ENCODE measurements around the gene CLIC4. TPM values are rescaled to one million over a fixed set of nuclear protein-coding genes. Genes with fewer than 3 reads are reported as not detected.

The CLIC4 gene
- total and polyA plus RNA-seq, 9 of the 15 experiments (the other 6 are each of a cell fraction or from before 2014, with no cell fraction given): 16.0 to 67.5 (median 38.4) TPM

- no peak for TF ChIP-seq SNAPC5 (CRISPR knock-in tag; IDR thresholded peaks at IDR 0.05)
- TF ChIP-seq KDM5B (IDR thresholded peaks at IDR 0.05; ENCODE audit: insufficient replicate concordance, low read depth, low read length): peak; percentile 58
- no peak for TF ChIP-seq NCOA4 (IDR thresholded peaks at IDR 0.05; ENCODE audit: partially characterized antibody)
- TF ChIP-seq COPS2 (conservative IDR thresholded peaks at IDR 0.05): no peak
- peak; percentile 90; the same call in 1 of the 2 replicates for TF ChIP-seq ZBTB26 (CRISPR knock-in tag; IDR thresholded peaks at IDR 0.05)
- TF ChIP-seq, protein P1, sequence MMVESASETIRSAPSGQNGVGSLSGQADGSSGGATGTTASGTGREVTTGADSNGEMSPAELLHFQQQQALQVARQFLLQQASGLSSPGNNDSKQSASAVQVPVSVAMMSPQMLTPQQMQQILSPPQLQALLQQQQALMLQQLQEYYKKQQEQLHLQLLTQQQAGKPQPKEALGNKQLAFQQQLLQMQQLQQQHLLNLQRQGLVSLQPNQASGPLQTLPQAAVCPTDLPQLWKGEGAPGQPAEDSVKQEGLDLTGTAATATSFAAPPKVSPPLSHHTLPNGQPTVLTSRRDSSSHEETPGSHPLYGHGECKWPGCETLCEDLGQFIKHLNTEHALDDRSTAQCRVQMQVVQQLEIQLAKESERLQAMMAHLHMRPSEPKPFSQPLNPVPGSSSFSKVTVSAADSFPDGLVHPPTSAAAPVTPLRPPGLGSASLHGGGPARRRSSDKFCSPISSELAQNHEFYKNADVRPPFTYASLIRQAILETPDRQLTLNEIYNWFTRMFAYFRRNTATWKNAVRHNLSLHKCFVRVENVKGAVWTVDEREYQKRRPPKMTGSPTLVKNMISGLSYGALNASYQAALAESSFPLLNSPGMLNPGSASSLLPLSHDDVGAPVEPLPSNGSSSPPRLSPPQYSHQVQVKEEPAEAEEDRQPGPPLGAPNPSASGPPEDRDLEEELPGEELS (CRISPR knock-in tag; IDR thresholded peaks at IDR 0.05; ENCODE audit: borderline replicate concordance): 0 out of 2 replicates have a peak, but pooled peaks have one; percentile 80
- peak; percentile 27 for TF ChIP-seq SMAD1 (IDR thresholded peaks at IDR 0.05; ENCODE audit: low read depth, low read length, partially characterized antibody)
- TF ChIP-seq RBM14 (IDR thresholded peaks at IDR 0.05; ENCODE audit: borderline replicate concordance, insufficient read depth, low read depth, low read length): 0 out of 2 replicates have a peak, but pooled peaks have one; percentile 27
- no peak for TF ChIP-seq TAF7 (tag; IDR thresholded peaks at IDR 0.05)
- no peak; the same call in 1 of the 2 replicates for TF ChIP-seq ZNF224 (CRISPR knock-in tag; IDR thresholded peaks at IDR 0.05)
- no peak for TF ChIP-seq EHMT2 (IDR thresholded peaks at IDR 0.05)
- TF ChIP-seq POLR2A (conservative IDR thresholded peaks at IDR 0.05): peak; percentile 76
- TF ChIP-seq CCNT2 (IDR thresholded peaks at IDR 0.05; ENCODE audit: borderline replicate concordance, extremely low read depth, insufficient read length, low read depth, low read length): peak; percentile 91
- TF ChIP-seq ZFPM2 (CRISPR knock-in tag; IDR thresholded peaks at IDR 0.05): no peak
- TF ChIP-seq, protein P2, sequence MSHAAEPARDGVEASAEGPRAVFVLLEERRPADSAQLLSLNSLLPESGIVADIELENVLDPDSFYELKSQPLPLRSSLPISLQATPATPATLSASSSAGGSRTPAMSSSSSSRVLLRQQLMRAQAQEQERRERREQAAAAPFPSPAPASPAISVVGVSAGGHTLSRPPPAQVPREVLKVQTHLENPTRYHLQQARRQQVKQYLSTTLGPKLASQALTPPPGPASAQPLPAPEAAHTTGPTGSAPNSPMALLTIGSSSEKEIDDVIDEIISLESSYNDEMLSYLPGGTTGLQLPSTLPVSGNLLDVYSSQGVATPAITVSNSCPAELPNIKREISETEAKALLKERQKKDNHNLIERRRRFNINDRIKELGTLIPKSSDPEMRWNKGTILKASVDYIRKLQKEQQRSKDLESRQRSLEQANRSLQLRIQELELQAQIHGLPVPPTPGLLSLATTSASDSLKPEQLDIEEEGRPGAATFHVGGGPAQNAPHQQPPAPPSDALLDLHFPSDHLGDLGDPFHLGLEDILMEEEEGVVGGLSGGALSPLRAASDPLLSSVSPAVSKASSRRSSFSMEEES (CRISPR knock-in tag; IDR thresholded peaks at IDR 0.05): 0 out of 2 replicates have a peak, but pooled peaks have one; percentile 9
- peak; percentile 71; the same call in 1 of the 2 replicates for TF ChIP-seq SPI1 (IDR thresholded peaks at IDR 0.05; ENCODE audit: borderline replicate concordance, low read depth, low read length)
- TF ChIP-seq SAP30 (IDR thresholded peaks at IDR 0.05; ENCODE audit: borderline replicate concordance, insufficient read depth, low read depth, low read length, poor library complexity, severe bottlenecking): peak; percentile 14
- peak; percentile 77 for TF ChIP-seq USF1 (CRISPR knock-in tag; IDR thresholded peaks at IDR 0.05)
- TF ChIP-seq ETV1 (tag; conservative IDR thresholded peaks at IDR 0.05; ENCODE audit: low read depth): peak; percentile 96
- peak; percentile 94 for TF ChIP-seq OTX1 (CRISPR knock-in tag; IDR thresholded peaks at IDR 0.05)
Measured at GRCh38 chr1:24847995-24848881, 103.0 kb downstream of the CLIC4 start (continued).

Measured in K562 (cell line).